HG03135 (cell line): Measurements from ENCODE around the gene NRG2.
A peak's percentile ranks its signal among the peaks of the same experiment; 100 is the strongest.

ENCODE experiments used
- ATAC-seq: cut with Tn5 transposase; IDR thresholded peaks from one replicate; pipeline ENCODE4 v1.9.1; 2021; ENCODE audit warnings: mild to moderate bottlenecking, moderate library complexity; ENCODE audit not compliant: unreplicated experiment

Gene NRG2

GRCh38 chr5:139975306-139975705, 67.8 kb downstream of the NRG2 start:
- no peak for ATAC-seq

DNA sequence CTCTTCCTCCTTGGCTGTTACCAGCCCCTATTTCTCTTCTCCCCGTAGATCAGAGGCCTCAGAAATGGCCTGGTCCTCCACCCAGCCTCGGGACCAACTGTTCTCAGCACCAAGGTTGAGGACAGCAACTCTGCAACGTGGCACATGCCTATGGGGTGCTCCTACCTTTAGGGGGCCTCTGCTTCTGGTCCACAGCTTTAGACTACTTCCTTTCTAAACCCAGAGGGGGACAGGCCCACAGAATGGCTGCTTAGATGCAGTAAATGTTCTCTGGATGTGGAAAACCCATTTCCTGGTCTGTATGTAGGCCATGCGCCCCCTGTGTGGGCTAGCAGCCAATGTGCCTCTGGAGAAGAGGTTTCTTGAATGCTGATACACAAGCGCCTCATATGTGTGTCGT, 68.4 kb downstream of the NRG2 start:
- ATAC-seq, result no peak

GRCh38 chr5:139971202-139971725, 71.8 kb downstream of the NRG2 start:
- no peak for ATAC-seq

- no peak for ATAC-seq
These were observed 73.8 kb downstream of the NRG2 start for GRCh38 chr5:139969318-139969717.

- ATAC-seq, result peak; percentile 93
These were observed 74.4 kb downstream of the NRG2 start for GRCh38 chr5:139968547-139969261.

DNA sequence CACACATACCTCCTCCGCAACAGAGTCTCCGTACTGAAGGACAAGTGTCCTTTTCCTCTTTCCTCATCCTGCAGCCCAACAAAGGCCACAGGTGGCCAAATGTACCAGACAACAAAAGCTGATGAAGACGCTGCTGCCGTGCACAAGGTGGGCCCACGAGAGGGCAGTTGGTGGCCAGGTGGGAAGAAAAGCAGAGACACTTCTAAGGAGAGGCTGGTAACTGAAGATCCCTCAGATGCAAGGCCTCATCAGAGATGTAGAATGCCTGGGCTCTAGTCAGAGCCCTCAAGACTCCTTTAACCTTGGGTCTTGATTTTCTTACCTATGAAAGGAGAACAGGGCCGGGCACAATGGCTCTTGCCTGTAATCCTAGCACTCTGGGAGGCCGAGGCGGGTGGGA, 75.7 kb downstream of the NRG2 start:
- ATAC-seq, result no peak

DNA sequence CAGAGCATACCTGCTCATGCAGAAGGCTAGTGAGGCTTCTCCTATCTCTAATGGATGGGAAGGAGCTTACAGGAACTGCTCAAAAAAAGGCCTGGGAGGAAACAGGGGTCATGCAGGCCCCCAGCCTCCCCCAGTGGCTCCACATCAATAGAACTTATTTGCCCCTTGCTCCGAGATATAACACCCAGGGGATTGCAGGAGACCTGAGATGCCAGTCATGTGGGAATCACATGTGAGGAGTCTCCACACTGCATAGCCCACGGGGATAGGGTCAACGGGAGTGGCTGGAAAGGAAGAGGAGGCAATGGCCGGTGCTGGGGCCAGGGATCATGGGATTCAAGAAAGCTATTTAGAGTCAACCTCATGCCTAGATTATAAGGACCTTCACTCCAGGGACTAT, 76.2 kb downstream of the NRG2 start:
- no peak for ATAC-seq

DNA sequence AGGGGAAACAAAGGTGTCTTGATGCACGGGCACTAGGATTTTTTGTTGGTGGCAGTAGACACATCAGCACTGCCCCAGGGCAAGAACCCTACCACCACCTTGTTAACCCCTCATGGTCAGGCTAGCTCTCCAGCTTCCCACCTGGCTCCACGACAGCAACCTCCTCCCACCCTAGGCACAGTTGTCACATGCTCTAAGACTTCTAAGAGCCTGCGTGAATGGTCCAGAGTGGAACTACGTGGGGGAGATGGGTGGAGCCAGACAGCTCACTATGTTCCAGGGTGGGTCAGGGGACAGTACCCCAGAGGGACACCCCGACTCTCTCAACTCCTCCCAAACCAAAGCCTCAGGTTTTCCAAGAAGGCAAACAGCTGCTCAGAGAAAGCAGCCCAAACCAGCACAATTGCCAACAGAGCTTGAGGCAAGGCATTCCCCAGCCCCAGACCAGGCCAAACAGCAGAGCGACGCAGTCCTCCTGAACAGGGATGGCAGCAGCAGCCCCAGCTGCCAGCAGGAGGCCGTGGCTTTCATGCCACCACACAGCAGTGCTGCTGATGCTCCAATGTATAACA, 78.0 kb downstream of the NRG2 start:
- ATAC-seq, result no peak

DNA sequence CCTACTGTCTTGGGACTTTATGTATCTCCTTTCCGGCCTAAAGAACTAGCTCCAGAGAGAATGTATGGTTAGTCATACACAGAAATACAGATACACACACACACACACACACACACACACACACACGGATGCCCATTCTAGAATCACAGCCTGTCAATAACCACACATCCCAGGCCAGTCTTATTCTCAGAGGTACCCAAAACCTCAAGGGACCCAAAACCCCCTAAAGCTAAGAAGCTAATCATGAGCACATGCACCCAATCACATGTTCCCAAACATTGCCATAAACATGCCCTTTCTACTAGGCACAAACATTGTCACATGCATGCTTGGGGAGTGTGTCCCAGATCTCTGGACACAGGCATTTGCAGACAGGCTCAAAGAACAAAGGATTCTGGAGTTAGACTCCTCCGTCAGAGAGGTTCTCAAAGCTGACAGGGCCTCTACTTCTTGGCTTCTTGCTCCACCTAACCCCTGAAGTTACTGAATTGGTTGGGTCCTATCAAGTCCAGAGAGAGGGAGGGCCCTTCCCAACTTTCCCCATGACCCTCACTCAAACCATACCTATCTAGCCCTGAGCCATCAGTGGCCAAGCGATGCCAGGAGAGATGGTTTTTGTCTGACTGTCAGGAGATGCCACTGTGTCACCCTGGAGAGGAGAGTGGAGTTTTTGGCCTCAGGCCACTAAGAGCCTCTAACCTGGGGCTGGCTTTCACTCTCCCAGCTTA, 78.7 kb downstream of the NRG2 start:
- ATAC-seq, result no peak

- ATAC-seq, result no peak
These were observed 80.7 kb downstream of the NRG2 start for GRCh38 chr5:139962445-139962844.

GRCh38 chr5:139961435-139962157, 81.5 kb downstream of the NRG2 start:
- no peak for ATAC-seq

- peak; percentile 65 for ATAC-seq
These were observed 82.2 kb downstream of the NRG2 start for GRCh38 chr5:139960723-139961383.

DNA sequence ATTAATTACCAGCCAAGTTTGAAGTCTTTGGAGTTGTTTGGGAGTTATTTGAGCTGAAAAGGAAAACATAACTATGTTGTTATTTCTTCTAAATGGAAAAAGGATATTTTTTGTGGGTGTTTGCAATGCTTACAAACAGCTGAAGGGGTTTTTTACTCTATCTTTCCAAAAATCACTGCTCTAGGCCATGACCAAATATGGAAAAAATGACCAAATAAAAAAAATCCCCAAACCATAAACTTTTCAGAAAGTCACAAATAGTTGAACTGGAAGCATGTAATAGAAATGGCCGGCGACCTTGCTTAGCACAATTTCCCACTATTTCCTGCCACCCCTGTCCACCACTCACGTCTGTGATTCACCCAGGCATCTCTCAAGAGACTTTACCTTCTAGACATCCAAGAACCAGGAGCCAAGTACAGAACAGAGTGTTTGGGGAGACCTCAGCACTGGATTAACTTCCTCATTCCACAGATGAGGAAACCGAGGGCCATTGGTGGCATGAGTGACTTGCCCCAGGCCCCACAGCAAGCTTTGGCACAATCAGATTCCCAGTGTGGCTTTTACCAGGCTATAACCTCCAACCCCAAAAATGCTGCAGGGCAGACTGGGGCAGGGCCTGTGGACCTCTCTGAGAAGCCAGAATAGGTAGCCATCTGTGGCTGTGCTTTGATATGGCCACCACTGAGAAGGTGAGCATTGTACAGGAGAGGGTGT, 84.5 kb downstream of the NRG2 start:
- no peak for ATAC-seq

DNA sequence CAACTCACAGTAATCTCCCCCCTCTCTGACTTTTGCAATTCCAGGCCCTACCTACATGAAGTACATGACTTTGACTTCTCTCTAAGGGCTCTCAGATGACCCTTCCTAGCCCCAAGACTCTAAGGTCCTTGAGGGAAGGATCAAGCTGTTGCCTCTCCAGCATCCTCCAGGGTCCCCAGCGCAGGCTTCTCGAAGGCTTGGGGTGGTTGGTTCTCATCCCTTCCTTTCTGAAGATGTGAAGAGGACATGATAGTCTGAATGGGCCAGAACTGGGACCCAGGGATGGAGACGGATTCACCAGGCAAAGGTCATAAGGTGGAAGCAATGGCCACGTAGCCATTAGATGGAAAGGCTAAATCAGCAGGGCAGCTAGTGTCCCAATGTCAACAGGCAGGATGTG, 86.8 kb downstream of the NRG2 start:
- ATAC-seq, result no peak

- no peak for ATAC-seq
These were observed 87.4 kb downstream of the NRG2 start for GRCh38 chr5:139955616-139956273.

GRCh38 chr5:139955053-139955605, 88.0 kb downstream of the NRG2 start:
- no peak for ATAC-seq

DNA sequence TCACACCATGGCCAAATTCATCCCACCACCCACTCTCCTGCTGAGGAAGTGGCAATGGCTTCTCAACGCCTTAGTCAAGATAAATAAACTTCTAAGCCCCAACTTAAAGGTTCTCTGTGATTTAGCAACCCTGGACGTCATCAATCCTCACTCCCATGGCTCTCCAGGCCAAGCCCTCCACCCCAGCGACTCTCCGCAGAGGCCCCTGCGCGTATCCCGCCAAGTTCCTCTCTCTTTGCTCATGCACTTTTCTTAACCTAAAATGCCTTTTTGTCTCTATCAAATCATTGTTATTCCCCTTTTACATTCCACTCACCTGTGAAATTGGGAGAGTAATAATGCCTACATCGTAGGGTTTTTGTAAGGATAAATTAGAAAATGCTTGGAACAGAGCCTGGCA, 88.6 kb downstream of the NRG2 start:
- no peak for ATAC-seq

GRCh38 chr5:139954022-139954421, 89.1 kb downstream of the NRG2 start:
- no peak for ATAC-seq

GRCh38 chr5:139952574-139952973, 90.5 kb downstream of the NRG2 start:
- ATAC-seq, result no peak
